NT2/D1 (cell line): Measurements from ENCODE around the gene NLRP5.

Experiments used
- SUZ12 ChIP-seq: IDR thresholded peaks from 2 replicates; pipeline ENCODE4 v1.6.1; 2011; ENCODE audit not compliant: insufficient read length, insufficient read depth; ENCODE audit errors: extremely low read depth
- YY1 ChIP-seq: IDR thresholded peaks from 2 replicates; pipeline ENCODE4 v1.6.1; 2011; ENCODE audit not compliant: insufficient read length, insufficient read depth

DNA sequence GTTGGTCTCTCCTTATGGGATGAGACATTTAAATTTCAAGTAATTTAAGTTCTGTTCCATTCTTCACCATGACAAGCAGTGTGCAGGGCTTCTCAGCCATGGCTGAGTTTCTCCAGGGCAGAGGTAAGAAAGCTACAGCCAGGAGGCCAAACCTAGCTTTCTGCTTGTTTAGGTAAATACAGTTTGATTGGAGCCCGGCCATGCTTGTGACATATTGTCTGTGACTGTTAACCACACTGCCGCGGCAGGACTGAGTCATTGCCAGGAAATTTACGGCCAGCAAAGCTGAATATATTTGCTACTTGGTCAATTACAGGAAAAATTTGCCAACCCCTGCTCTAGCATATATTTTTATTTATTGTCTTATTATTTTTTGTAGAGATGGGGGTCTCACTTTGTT, 28.2 kb upstream of the NLRP5 start:
- TF ChIP-seq SUZ12 = no peak
- TF ChIP-seq YY1 = no peak
